Measurements from ENCODE around the gene ZBTB20. TPM values are rescaled to one million over a fixed set of nuclear protein-coding genes. Genes with fewer than 3 reads are reported as not detected.

Gene ZBTB20
- total and polyA plus RNA-seq, 3 experiments from 2014 or later = 6.3 to 25.6 (median 6.5) TPM

DNA sequence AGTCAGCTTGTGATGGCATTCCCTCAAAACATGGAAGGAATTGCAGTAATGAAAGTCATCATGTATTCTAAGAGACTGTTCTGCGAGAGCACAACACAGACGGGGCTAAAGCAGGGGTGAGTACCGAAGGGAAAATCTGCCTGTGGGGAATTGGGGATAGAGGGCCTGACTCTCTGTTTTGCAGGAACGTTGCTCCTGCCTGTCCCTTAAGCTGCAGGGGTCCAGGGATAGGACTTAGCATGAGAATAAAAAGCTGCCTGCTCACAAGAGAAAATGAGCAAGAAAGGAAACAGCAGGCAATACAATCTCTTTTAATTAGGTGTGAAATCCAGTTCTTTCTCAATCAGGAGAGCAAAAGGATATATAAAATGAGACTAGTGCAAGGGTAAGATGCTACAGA lies 791.0 kb downstream of the ZBTB20 start:
- Mint-ChIP-seq H3K4me1 (peaks cover 0 to 5% (median 0%) of the 10 kb centered on the region in 3 donors), H3K4me3 (no peak overlapping the region), H3K9me3 (no peaks in the 10 kb centered on the region), H3K36me3 (peaks cover 0 to 21% (median 0%) of the 10 kb centered on the region in 3 donors), H3K27me3 (no peaks in the 10 kb centered on the region), H3K27ac (no peak overlapping the region)
- Histone ChIP-seq H3K27ac (ENCODE audit: low read depth, low read length) (no peak overlapping the region), H3K4me3 (ENCODE audit: low read length) (no peak overlapping the region), H3K4me1 (ENCODE audit: insufficient read depth, low read length) (no peaks in the 10 kb centered on the region), H3K36me3 (ENCODE audit: insufficient read depth, low read length) (no peaks in the 10 kb centered on the region), H3K9me3 (ENCODE audit: low read length) (no peaks in the 10 kb centered on the region), H3K27me3 (ENCODE audit: insufficient read depth, low read length, poor library complexity, severe bottlenecking) (no peaks in the 10 kb centered on the region)
- no peak for DNase-seq
- POLR2A ChIA-PET = no interaction called here
- CTCF ChIA-PET = no interaction called here

- Histone ChIP-seq H3K9me3 (ENCODE audit: low read length) (no peaks in the 10 kb centered on the region), H3K4me3 (ENCODE audit: low read length) (no peak overlapping the region), H3K36me3 (ENCODE audit: insufficient read depth, low read length) (no peaks in the 10 kb centered on the region), H3K4me1 (ENCODE audit: insufficient read depth, low read length) (no peaks in the 10 kb centered on the region), H3K27ac (ENCODE audit: low read depth, low read length) (no peak overlapping the region), H3K27me3 (ENCODE audit: insufficient read depth, low read length, poor library complexity, severe bottlenecking) (no peaks in the 10 kb centered on the region)
- Mint-ChIP-seq H3K27me3 (no peaks in the 10 kb centered on the region), H3K4me3 (no peak overlapping the region), H3K9me3 (no peaks in the 10 kb centered on the region), H3K27ac (no peak overlapping the region), H3K4me1 (peaks cover 0 to 5% (median 0%) of the 10 kb centered on the region in 3 donors), H3K36me3 (peaks cover 0 to 25% (median 0%) of the 10 kb centered on the region in 3 donors)
- DNase-seq = no peak
- ChIA-PET POLR2A (no interaction called here), CTCF (no interaction called here)
Observed at GRCh38 chr3:114355653-114356052, 791.4 kb downstream of the ZBTB20 start.

GRCh38 chr3:114351822-114352145 lies 795.3 kb downstream of the ZBTB20 start:
- Histone ChIP-seq H3K27me3 (ENCODE audit: insufficient read depth, low read length, poor library complexity, severe bottlenecking) (no peaks in the 10 kb centered on the region), H3K36me3 (ENCODE audit: insufficient read depth, low read length) (no peaks in the 10 kb centered on the region), H3K9me3 (ENCODE audit: low read length) (no peaks in the 10 kb centered on the region), H3K27ac (ENCODE audit: low read depth, low read length) (no peak overlapping the region), H3K4me1 (ENCODE audit: insufficient read depth, low read length) (no peaks in the 10 kb centered on the region), H3K4me3 (ENCODE audit: low read length) (no peak overlapping the region)
- H3K4me1 Mint-ChIP-seq = peaks cover 0 to 9% (median 1%) of the 10 kb centered on the region in 3 donors
- H3K27me3 Mint-ChIP-seq = no peaks in the 10 kb centered on the region
- ChIA-PET CTCF (interaction anchor here (1.8 kb wide), 1 partner anchor 61 kb away, joined by 6 read pairs; no protein-coding TSS in a partner anchor), POLR2A (no interaction called here)
- DNase-seq = no peak
- peaks cover 10 to 52% (median 13%) of the 10 kb centered on the region in 3 donors for H3K36me3 Mint-ChIP-seq
- no peak overlapping the region for H3K27ac Mint-ChIP-seq
- no peak overlapping the region for H3K4me3 Mint-ChIP-seq
- no peaks in the 10 kb centered on the region for H3K9me3 Mint-ChIP-seq

DNA sequence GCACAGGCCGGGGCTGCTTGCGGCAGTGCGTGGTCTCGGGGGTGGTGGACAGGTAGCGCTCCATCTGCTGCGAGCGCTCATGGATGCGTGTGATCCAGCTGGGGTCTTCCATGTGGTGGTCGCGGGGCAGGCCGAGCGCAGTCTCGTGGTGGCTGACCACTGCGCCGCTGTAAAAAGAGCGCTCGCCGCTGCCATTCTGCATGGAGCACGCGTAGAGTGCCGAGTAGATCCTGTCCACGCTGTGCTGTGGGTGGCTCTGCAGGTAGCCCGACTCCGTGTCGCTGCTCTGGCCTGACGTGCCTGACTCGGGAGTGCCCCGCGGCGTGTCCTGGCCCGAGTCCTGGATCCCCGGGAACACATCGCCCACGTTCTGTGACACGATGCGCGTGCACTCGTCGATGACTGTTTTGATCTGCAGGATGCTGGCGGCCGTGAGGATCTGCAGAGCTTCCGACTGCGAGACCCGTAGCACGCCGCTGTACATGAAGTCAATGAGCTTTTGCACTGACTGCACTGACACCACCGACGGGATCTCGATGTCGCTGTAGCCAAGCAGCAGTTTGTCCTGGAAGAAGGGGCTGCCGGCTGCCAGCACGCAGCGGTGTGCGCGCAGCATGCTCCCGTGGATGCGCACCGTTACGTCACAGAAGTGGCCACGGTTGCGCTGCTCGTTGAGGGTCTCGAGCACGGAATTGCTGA lies 795.8 kb downstream of the ZBTB20 start:
- ChIA-PET POLR2A (no interaction called here), CTCF (interaction anchor here (1.8 kb wide), 1 partner anchor 60 kb away, joined by 6 read pairs; no protein-coding TSS in a partner anchor)
- no peak overlapping the region for H3K4me3 Mint-ChIP-seq
- H3K27ac ChIP-seq (ENCODE audit: low read depth, low read length) = no peak overlapping the region
- H3K9me3 ChIP-seq (ENCODE audit: low read length) = no peaks in the 10 kb centered on the region
- H3K4me1 ChIP-seq (ENCODE audit: insufficient read depth, low read length) = no peaks in the 10 kb centered on the region
- peaks cover 1 to 11% (median 2%) of the 10 kb centered on the region in 3 donors for H3K4me1 Mint-ChIP-seq
- no peaks in the 10 kb centered on the region for H3K27me3 Mint-ChIP-seq
- peaks cover 10 to 53% (median 13%) of the 10 kb centered on the region in 3 donors for H3K36me3 Mint-ChIP-seq
- H3K9me3 Mint-ChIP-seq = no peaks in the 10 kb centered on the region
- no peaks in the 10 kb centered on the region for H3K36me3 ChIP-seq (ENCODE audit: insufficient read depth, low read length)
- no peak overlapping the region for H3K4me3 ChIP-seq (ENCODE audit: low read length)
- DNase-seq = no peak
- no peak overlapping the region for H3K27ac Mint-ChIP-seq
- H3K27me3 ChIP-seq (ENCODE audit: insufficient read depth, low read length, poor library complexity, severe bottlenecking) = no peaks in the 10 kb centered on the region

DNA sequence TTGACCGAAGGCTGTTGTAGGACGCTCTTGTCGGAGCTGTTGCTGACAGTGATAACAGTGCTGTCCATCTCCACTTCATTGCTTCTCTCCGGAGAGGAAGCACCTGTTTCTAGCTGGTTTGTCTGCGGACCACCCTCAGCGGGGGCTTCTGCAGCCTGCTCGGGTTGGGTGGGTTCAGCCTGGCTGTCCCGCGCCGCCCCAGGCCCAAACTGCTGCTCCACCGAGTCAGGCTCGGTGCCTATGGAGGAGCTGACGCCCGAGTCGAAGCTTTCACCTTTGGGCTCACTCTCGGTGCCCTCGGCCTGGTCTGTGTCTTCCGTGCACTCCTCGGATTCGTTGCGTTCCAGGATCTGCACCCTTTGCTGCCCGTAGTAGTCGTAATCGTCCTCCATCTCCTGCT lies 796.4 kb downstream of the ZBTB20 start:
- H3K27ac Mint-ChIP-seq = no peak overlapping the region
- CTCF ChIA-PET = no interaction called here
- no peaks in the 10 kb centered on the region for H3K36me3 ChIP-seq (ENCODE audit: insufficient read depth, low read length)

GRCh38 chr3:114350271-114350670 lies 796.8 kb downstream of the ZBTB20 start:
- Histone ChIP-seq H3K9me3 (ENCODE audit: low read length) (no peaks in the 10 kb centered on the region), H3K4me3 (ENCODE audit: low read length) (no peak overlapping the region), H3K27ac (ENCODE audit: low read depth, low read length) (no peak overlapping the region), H3K36me3 (ENCODE audit: insufficient read depth, low read length) (no peaks in the 10 kb centered on the region), H3K27me3 (ENCODE audit: insufficient read depth, low read length, poor library complexity, severe bottlenecking) (no peaks in the 10 kb centered on the region), H3K4me1 (ENCODE audit: insufficient read depth, low read length) (no peaks in the 10 kb centered on the region)
- Mint-ChIP-seq H3K4me3 (no peak overlapping the region), H3K36me3 (peaks cover 10 to 57% (median 13%) of the 10 kb centered on the region in 3 donors), H3K27ac (no peak overlapping the region), H3K27me3 (no peaks in the 10 kb centered on the region), H3K9me3 (no peaks in the 10 kb centered on the region), H3K4me1 (peaks cover 8 to 21% (median 10%) of the 10 kb centered on the region in 3 donors)
- ChIA-PET POLR2A (no interaction called here), CTCF (interaction anchor here (1.5 kb wide), 1 partner anchor 60 kb away, joined by 5 read pairs; no protein-coding TSS in a partner anchor)
- DNase-seq = no peak

More for the DNA sequence above, 796.4 kb downstream of the ZBTB20 start:
- peaks cover 7 to 17% (median 7%) of the 10 kb centered on the region in 3 donors for H3K4me1 Mint-ChIP-seq
- H3K27me3 ChIP-seq (ENCODE audit: insufficient read depth, low read length, poor library complexity, severe bottlenecking) = no peaks in the 10 kb centered on the region
- DNase-seq = no peak
- H3K9me3 Mint-ChIP-seq = no peaks in the 10 kb centered on the region
- no peaks in the 10 kb centered on the region for H3K9me3 ChIP-seq (ENCODE audit: low read length)
- H3K4me3 ChIP-seq (ENCODE audit: low read length) = no peak overlapping the region
- H3K27me3 Mint-ChIP-seq = no peaks in the 10 kb centered on the region
- H3K36me3 Mint-ChIP-seq = peaks cover 10 to 56% (median 13%) of the 10 kb centered on the region in 3 donors
- no peak overlapping the region for H3K27ac ChIP-seq (ENCODE audit: low read depth, low read length)
- no peaks in the 10 kb centered on the region for H3K4me1 ChIP-seq (ENCODE audit: insufficient read depth, low read length)
- POLR2A ChIA-PET = no interaction called here
- no peak overlapping the region for H3K4me3 Mint-ChIP-seq

GRCh38 chr3:114344492-114344891 lies 802.6 kb downstream of the ZBTB20 start:
- Histone ChIP-seq H3K27me3 (ENCODE audit: insufficient read depth, low read length, poor library complexity, severe bottlenecking) (no peaks in the 10 kb centered on the region), H3K27ac (ENCODE audit: low read depth, low read length) (no peak overlapping the region), H3K36me3 (ENCODE audit: insufficient read depth, low read length) (no peaks in the 10 kb centered on the region), H3K4me3 (ENCODE audit: low read length) (no peak overlapping the region), H3K4me1 (ENCODE audit: insufficient read depth, low read length) (no peaks in the 10 kb centered on the region), H3K9me3 (ENCODE audit: low read length) (no peaks in the 10 kb centered on the region)
- peak overlapping the region in 4 of 8 donors; percentile 10 to 45 (median 28) for H3K27ac Mint-ChIP-seq
- peaks cover 8 to 47% (median 14%) of the 10 kb centered on the region in 3 donors for H3K36me3 Mint-ChIP-seq
- DNase-seq = no peak
- CTCF ChIA-PET = interaction anchor here (0.7 to 1.1 kb wide), 2 partner anchors 39 to 51 kb away, joined by 3 read pairs; partner anchors contain the start of gene TIGIT
- H3K4me3 Mint-ChIP-seq = peak overlapping the region in 1 of 7 donors; percentile 28
- no peaks in the 10 kb centered on the region for H3K9me3 Mint-ChIP-seq
- no peaks in the 10 kb centered on the region for H3K27me3 Mint-ChIP-seq
- H3K4me1 Mint-ChIP-seq = peaks cover 13 to 67% (median 35%) of the 10 kb centered on the region in 3 donors
- POLR2A ChIA-PET = no interaction called here

DNA sequence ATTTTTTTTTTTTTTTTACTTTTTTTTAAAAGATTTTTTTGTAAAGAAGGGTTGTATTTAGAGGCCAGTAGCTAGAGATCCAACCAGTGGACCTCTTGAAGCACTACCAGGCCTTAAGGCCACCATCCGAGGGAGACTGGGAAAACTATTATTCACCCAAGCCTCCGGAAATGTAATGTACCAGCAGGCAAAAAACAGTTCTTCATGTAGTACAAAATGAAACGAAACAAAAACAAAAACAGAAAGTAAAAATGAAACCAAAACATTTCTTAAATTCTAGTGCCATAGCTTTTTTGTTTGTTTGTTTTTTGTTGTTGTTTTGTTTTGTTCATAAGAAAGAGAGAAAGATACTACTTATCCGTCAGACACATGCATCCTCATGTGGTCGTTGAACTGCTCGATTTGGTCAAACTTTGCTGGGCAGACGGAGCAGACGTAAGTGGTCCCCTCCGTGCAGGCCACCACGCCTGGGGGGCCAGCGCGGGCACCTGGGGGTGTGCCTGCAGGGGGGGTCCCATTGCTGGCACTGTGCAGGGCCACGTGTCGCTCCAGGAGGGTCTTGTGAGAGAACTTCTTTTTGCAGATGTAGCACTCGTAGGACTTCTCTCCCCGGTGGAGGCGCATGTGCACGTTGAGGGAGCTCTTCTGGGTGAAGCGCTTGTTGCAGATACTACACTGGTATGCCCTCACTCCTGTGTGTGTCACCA lies 808.3 kb downstream of the ZBTB20 start:
- peaks cover 7 to 27% (median 9%) of the 10 kb centered on the region in 3 donors for H3K36me3 Mint-ChIP-seq
- ChIA-PET CTCF (interaction anchor here (0.9 to 2.2 kb wide), 6 partner anchors 32 to 122 kb away, joined by 3 to 10 read pairs (median 4); no protein-coding TSS in a partner anchor), POLR2A (interaction anchor here (0.8 to 1.0 kb wide), 5 partner anchors 25 to 125 kb away, joined by 3 to 5 read pairs (median 4); no protein-coding TSS in a partner anchor)
- peak in 1 of 5 donors; percentile 30 for DNase-seq
- peak overlapping the region; percentile 76 to 93 (median 90) for H3K27ac Mint-ChIP-seq
- no peaks in the 10 kb centered on the region for H3K27me3 Mint-ChIP-seq
- Histone ChIP-seq H3K36me3 (ENCODE audit: insufficient read depth, low read length) (no peaks in the 10 kb centered on the region), H3K27ac (ENCODE audit: low read depth, low read length) (peak overlapping the region; percentile 15), H3K27me3 (ENCODE audit: insufficient read depth, low read length, poor library complexity, severe bottlenecking) (no peaks in the 10 kb centered on the region), H3K4me1 (ENCODE audit: insufficient read depth, low read length) (peaks cover 4% of the 10 kb centered on the region), H3K4me3 (ENCODE audit: low read length) (no peak overlapping the region), H3K9me3 (ENCODE audit: low read length) (no peaks in the 10 kb centered on the region)
- peaks cover 39 to 83% (median 69%) of the 10 kb centered on the region in 3 donors for H3K4me1 Mint-ChIP-seq
- no peaks in the 10 kb centered on the region for H3K9me3 Mint-ChIP-seq
- H3K4me3 Mint-ChIP-seq = peak overlapping the region; percentile 33 to 85 (median 69)
